HepG2 (cell line): ENCODE results near the gene CPM. TPM values are rescaled to one million over a fixed set of nuclear protein-coding genes. Genes with fewer than 3 reads are reported as not detected.

Experiments used
- CC2D1A ChIP-seq: sonication (generic); formaldehyde crosslinking; IDR thresholded peaks from 2 replicates; pipeline ENCODE4 v1.8.1; 2023; ENCODE audit warnings: mild to moderate bottlenecking, missing genetic modification reagents
- CENPT ChIP-seq: sonication (generic); formaldehyde crosslinking; IDR thresholded peaks from 2 replicates; pipeline ENCODE4 v1.8.0; 2022; ENCODE audit warnings: low read depth, mild to moderate bottlenecking, moderate library complexity, missing genetic modification reagents
- KDM5B ChIP-seq: sonication (generic); formaldehyde crosslinking; IDR thresholded peaks from 2 replicates; pipeline ENCODE4 v1.4.0; 2020; ENCODE audit warnings: missing genetic modification reagents, mild to moderate bottlenecking, borderline replicate concordance
- MLLT10 ChIP-seq: sonication (generic); formaldehyde crosslinking; IDR thresholded peaks from 2 replicates; pipeline ENCODE4 v1.4.0; 2020; ENCODE audit warnings: missing genetic modification reagents
- PHF21A ChIP-seq: sonication (generic); formaldehyde crosslinking; IDR thresholded peaks from 2 replicates; pipeline ENCODE4 v1.5.0; 2020; ENCODE audit warnings: mild to moderate bottlenecking, missing genetic modification reagents
- POLR2AphosphoS5 ChIP-seq: IDR thresholded peaks from 2 replicates; pipeline ENCODE4 v1.6.1; 2012; ENCODE audit warnings: low read depth, low read length
- TCF7L2 ChIP-seq: IDR thresholded peaks from 2 replicates; pipeline ENCODE4 v1.6.1; 2011; ENCODE audit warnings: mild to moderate bottlenecking, low read depth, low read length, moderate library complexity
- TOE1 ChIP-seq: sonication (generic); formaldehyde crosslinking; IDR thresholded peaks from 2 replicates; pipeline ENCODE4 v1.4.0; 2020; ENCODE audit warnings: mild to moderate bottlenecking, missing genetic modification reagents
- ZNF18 ChIP-seq: sonication (generic); formaldehyde crosslinking; IDR thresholded peaks from 2 replicates; pipeline ENCODE4 v1.8.0; 2022; ENCODE audit warnings: mild to moderate bottlenecking, missing genetic modification reagents; ENCODE audit not compliant: insufficient replicate concordance
- ZNF329 ChIP-seq: sonication (generic); formaldehyde crosslinking; IDR thresholded peaks from 2 replicates; pipeline ENCODE4 v1.9.0; 2021; ENCODE audit warnings: low read depth, mild to moderate bottlenecking, missing genetic modification reagents
- ZNF609 ChIP-seq: sonication (generic); formaldehyde crosslinking; IDR thresholded peaks from 2 replicates; pipeline ENCODE4 v1.4.0; 2020; ENCODE audit warnings: mild to moderate bottlenecking, missing genetic modification reagents, borderline replicate concordance
- ZNF720 ChIP-seq: sonication (generic); formaldehyde crosslinking; IDR thresholded peaks from 2 replicates; pipeline ENCODE4 v1.4.0; 2020; ENCODE audit warnings: missing genetic modification reagents
- ZSCAN30 ChIP-seq: sonication (generic); formaldehyde crosslinking; IDR thresholded peaks from 2 replicates; pipeline ENCODE4 v1.5.0; 2020; ENCODE audit warnings: mild to moderate bottlenecking, missing genetic modification reagents
- polyA plus RNA-seq, 8 experiments: library from polyadenylated mRNA; depleted of rRNA in 3 of 8; stranded (reverse) in 7 of 8; unstranded in 1 of 8; fragments of >200 nt; fragmentation: Illumina TruSeq in 4 of 8; extraction: Trizol in 4 of 8; gene quantifications; 2 replicates each; pipeline versions ENCODE4 v1.2.1 to v1.2.3, GENCODE V29; 2011 to 2016; ENCODE audit warnings: low read depth in 4 of 8, missing spikeins in 1 of 8, mixed read lengths in 1 of 8; ENCODE audit not compliant: insufficient read depth in 1 of 8
- total RNA-seq, 5 experiments: library from RNA; depleted of rRNA; stranded (reverse); fragments of >200 nt; fragmentation: Illumina TruSeq; extraction: Trizol; gene quantifications; 2 replicates each; pipeline ENCODE4 v1.2.3, GENCODE V29; 2016; ENCODE audit warnings: low read depth in 1 of 5
- TF ChIP-seq, protein P1 (sequence below): IDR thresholded peaks from 2 replicates; pipeline ENCODE4 v1.6.1; 2016; ENCODE audit warnings: missing genetic modification reagents, missing compliant biosample characterization
- TF ChIP-seq, protein P2 (sequence below), 2 experiments: sonication (generic) in 1 of 2; formaldehyde crosslinking in 1 of 2; IDR thresholded peaks; 2 replicates each; pipeline versions ENCODE4 v1.6.1 to v1.9.0; 2014 to 2022; ENCODE audit warnings: antibody characterized with exemption in 1 of 2, borderline replicate concordance in 1 of 2, inconsistent platforms in 1 of 2, low read depth in 1 of 2, missing genetic modification reagents in 1 of 2

CPM gene
- total and polyA plus RNA-seq, 2 of the 13 experiments (the other 11 are each of a cell fraction or from before 2014, with no cell fraction given), result not detected

DNA sequence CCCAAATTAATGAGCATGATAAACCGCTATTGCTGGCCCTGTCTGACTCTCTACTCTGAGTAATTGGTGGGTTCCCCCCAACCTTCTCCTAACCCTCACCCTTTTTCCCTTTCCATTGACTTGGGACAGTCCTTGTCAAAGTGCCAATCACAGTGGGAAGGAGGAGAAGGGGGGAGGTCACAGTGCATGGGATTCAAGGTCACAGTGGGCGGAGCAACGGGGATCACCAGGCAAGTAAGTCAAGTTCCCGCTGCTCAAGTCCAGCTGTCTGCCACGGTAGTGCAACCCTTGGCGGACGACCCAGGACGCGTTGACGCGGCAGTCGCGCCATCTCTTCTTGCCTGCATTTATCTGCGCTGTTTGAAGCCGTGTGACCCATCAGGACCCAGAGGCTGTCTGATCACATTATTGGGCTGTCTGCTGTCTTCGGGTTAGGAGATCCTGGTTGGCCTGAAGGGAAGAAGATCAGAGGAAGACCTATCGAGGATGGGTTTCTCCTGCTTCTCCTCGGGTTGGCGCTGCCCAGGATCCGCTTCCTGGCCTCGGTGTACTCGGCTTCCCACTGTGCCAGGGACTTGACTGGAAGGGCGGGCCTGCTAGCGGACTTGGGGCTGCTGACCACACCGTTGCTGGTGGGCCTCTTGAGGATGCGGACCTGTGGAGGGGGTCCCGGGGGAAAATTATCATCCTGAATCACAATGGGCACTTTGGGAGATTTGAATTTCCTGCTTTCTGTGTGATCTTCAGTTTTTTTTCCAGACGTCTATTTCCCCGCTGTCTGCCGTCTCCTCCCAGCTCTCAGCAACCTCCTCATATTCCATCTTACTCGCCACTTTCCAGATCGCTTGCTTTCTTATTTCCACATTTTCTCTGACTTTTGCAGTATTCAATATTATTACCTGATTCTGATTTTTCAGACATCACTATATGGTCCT is 128.0 kb downstream of the CPM start (continued):
- TF ChIP-seq ZNF609 (peak; percentile 91), TOE1 (CRISPR knock-in tag) (no peak), POLR2AphosphoS5 (peak; percentile 92), MLLT10 (CRISPR knock-in tag) (0 out of 2 replicates have a peak, but pooled peaks have one; percentile 60), CENPT (CRISPR knock-in tag) (no peak; the same call in 1 of the 2 replicates), PHF21A (CRISPR knock-in tag) (no peak; the same call in none of the 2 replicates), KDM5B (peak; percentile 89; the same call in 1 of the 2 replicates), ZNF18 (CRISPR knock-in tag) (peak; percentile 68), ZNF720 (CRISPR knock-in tag) (no peak), ZNF329 (CRISPR knock-in tag) (no peak), TCF7L2 (no peak), ZSCAN30 (CRISPR knock-in tag) (no peak), CC2D1A (no peak)
- TF ChIP-seq, protein P1, sequence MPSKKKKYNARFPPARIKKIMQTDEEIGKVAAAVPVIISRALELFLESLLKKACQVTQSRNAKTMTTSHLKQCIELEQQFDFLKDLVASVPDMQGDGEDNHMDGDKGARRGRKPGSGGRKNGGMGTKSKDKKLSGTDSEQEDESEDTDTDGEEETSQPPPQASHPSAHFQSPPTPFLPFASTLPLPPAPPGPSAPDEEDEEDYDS (CRISPR knock-in tag), result peak; percentile 91
- TF ChIP-seq, protein P2, sequence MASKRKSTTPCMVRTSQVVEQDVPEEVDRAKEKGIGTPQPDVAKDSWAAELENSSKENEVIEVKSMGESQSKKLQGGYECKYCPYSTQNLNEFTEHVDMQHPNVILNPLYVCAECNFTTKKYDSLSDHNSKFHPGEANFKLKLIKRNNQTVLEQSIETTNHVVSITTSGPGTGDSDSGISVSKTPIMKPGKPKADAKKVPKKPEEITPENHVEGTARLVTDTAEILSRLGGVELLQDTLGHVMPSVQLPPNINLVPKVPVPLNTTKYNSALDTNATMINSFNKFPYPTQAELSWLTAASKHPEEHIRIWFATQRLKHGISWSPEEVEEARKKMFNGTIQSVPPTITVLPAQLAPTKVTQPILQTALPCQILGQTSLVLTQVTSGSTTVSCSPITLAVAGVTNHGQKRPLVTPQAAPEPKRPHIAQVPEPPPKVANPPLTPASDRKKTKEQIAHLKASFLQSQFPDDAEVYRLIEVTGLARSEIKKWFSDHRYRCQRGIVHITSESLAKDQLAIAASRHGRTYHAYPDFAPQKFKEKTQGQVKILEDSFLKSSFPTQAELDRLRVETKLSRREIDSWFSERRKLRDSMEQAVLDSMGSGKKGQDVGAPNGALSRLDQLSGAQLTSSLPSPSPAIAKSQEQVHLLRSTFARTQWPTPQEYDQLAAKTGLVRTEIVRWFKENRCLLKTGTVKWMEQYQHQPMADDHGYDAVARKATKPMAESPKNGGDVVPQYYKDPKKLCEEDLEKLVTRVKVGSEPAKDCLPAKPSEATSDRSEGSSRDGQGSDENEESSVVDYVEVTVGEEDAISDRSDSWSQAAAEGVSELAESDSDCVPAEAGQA (IDR thresholded peaks at IDR 0.05; ENCODE audit: low read depth), result no peak
- TF ChIP-seq, protein P2 (CRISPR knock-in tag; IDR thresholded peaks at IDR 0.05; ENCODE audit: borderline replicate concordance), result no peak
